HepG2 (cell line): ENCODE data around the gene HOXA10. TPM values are rescaled to one million over a fixed set of nuclear protein-coding genes. Genes with fewer than 3 reads are reported as not detected.

Source experiments
- ATAC-seq: fragments of 200-7000 bp; cut with Tn5 transposase; 3 replicates; pipeline ENCODE4 v1.9.1; 2020; ENCODE audit warnings: mild to moderate bottlenecking, moderate library complexity
- BruUV-seq: library from RNA; stranded (reverse); fragments of 400-500 nt; replicated peaks from 2 replicates; lab custom pipeline; 2021; lab: Mats Ljungman, UMichigan
- CTCF ChIA-PET: fragments of 300-600 bp; formaldehyde crosslinking; extraction: SDS; loops from one replicate; lab custom pipeline; 2021; ENCODE audit warnings: low total read pairs, inconsistent platforms, low intra/inter-chr PET ratio; lab: Yijun Ruan, JAX
- POLR2A ChIA-PET: fragments of 350-600 bp; sonication (Branson Sonifier 250); formaldehyde crosslinking; loops from one replicate; lab custom pipeline; 2020; ENCODE audit warnings: antibody characterized with exemption, inconsistent platforms; lab: Yijun Ruan, JAX
- DNase-seq: peaks from one replicate; pipeline ENCODE4 v3.0.0-alpha.2; 2015; ENCODE audit warnings: low spot score
- FAIRE-seq: peaks from 3 replicates; lab custom pipeline; 2011; peaks lifted over from hg19 to GRCh38; lab: Jason Lieb, UNC
- H2AFZ ChIP-seq: one replicate; pipeline ENCODE4 v1.6.1; 2011; ENCODE audit warnings: low read length, inconsistent platforms
- H3K27ac ChIP-seq: fragments of 300-600 bp; 3 replicates; pipeline ENCODE4 v1.8.0; 2011; ENCODE audit warnings: mixed run types, mild to moderate bottlenecking, mixed read lengths, low read length, inconsistent platforms; ENCODE audit not compliant: insufficient read depth; ENCODE audit errors: extremely low read length
- H3K27me3 ChIP-seq, 2 experiments: fragments of 200-600 bp in 1 of 2; 2 replicates in 1 of 2; 3 replicates in 1 of 2; pipeline versions ENCODE4 v1.6.0 to v1.8.0; 2011; ENCODE audit warnings: low read length in 2 of 2, mild to moderate bottlenecking in 2 of 2, moderate library complexity in 2 of 2, inconsistent platforms in 1 of 2; ENCODE audit not compliant: insufficient read depth in 2 of 2, control insufficient read depth in 1 of 2
- H3K36me3 ChIP-seq, 2 experiments: fragments of 200-600 bp in 1 of 2; replicated peaks in 1 of 2; 2 replicates in 1 of 2; 3 replicates in 1 of 2; pipeline versions ENCODE4 v1.5.1 to v1.8.0; 2011; ENCODE audit warnings: low read length in 2 of 2, inconsistent platforms in 1 of 2; ENCODE audit not compliant: insufficient read depth in 2 of 2, control insufficient read depth in 1 of 2
- H3K4me1 ChIP-seq: 2 replicates; pipeline ENCODE4 v1.5.1; 2012; ENCODE audit warnings: low read length, inconsistent platforms; ENCODE audit not compliant: insufficient read depth
- H3K4me2 ChIP-seq: 2 replicates; pipeline ENCODE4 v1.6.0; 2011; ENCODE audit warnings: low read depth, low read length, inconsistent platforms
- H3K4me3 ChIP-seq, 3 experiments: fragments of 200-600 bp in 1 of 3; sonication (generic), shearing (Covaris generic) in 1 of 3; replicated peaks in 1 of 3; 2 replicates each; pipeline ENCODE4 v1.5.1; 2011 to 2016; ENCODE audit warnings: low read length in 3 of 3, inconsistent platforms in 2 of 3, low read depth in 2 of 3, mild to moderate bottlenecking in 2 of 3, control low read depth in 1 of 3, mixed read lengths in 1 of 3; ENCODE audit not compliant: insufficient read depth in 1 of 3
- H3K79me2 ChIP-seq: one replicate; pipeline ENCODE4 v1.6.1; 2011; ENCODE audit warnings: low read length, inconsistent platforms; ENCODE audit not compliant: insufficient read depth
- H3K9ac ChIP-seq: 2 replicates; pipeline ENCODE4 v1.6.0; 2011; ENCODE audit warnings: mild to moderate bottlenecking, low read depth, low read length, inconsistent platforms; ENCODE audit not compliant: insufficient read depth
- H3K9me3 ChIP-seq: 2 replicates; pipeline ENCODE4 v1.5.1; 2012; ENCODE audit warnings: mild to moderate bottlenecking, low read length
- H4K20me1 ChIP-seq: 2 replicates; pipeline ENCODE4 v1.6.0; 2011; ENCODE audit warnings: inconsistent platforms, mild to moderate bottlenecking, low read length, moderate library complexity; ENCODE audit not compliant: insufficient read depth
- BCL6 ChIP-seq: IDR thresholded peaks from 2 replicates; pipeline ENCODE4 v1.6.1; 2016; ENCODE audit warnings: missing genetic modification reagents, missing compliant biosample characterization
- EZH2 ChIP-seq: conservative IDR thresholded peaks from 2 replicates; pipeline ENCODE4 v1.6.1; 2012; ENCODE audit warnings: mild to moderate bottlenecking, low read depth, low read length, moderate library complexity
- HNRNPL ChIP-seq: fragments of 200-400 bp; formaldehyde crosslinking; IDR thresholded peaks from 2 replicates; pipeline ENCODE4 v1.6.1; 2017; ENCODE audit warnings: mild to moderate bottlenecking, low read depth, low read length
- MED13 ChIP-seq: sonication (generic); formaldehyde crosslinking; IDR thresholded peaks from 2 replicates; pipeline ENCODE4 v1.5.0; 2020; ENCODE audit warnings: missing genetic modification reagents
- MTF2 ChIP-seq: sonication (generic); formaldehyde crosslinking; IDR thresholded peaks from 2 replicates; pipeline ENCODE4 v1.5.0; 2020; ENCODE audit warnings: missing genetic modification reagents, borderline replicate concordance
- NRL ChIP-seq: sonication (generic); formaldehyde crosslinking; IDR thresholded peaks from 2 replicates; pipeline ENCODE4 v1.5.0; 2020; ENCODE audit warnings: missing genetic modification reagents, mild to moderate bottlenecking, moderate library complexity, borderline replicate concordance
- RNF2 ChIP-seq: fragments of 450-650 bp; conservative IDR thresholded peaks from 2 replicates; pipeline ENCODE4 v1.6.1; 2016; ENCODE audit warnings: low read depth
- YEATS2 ChIP-seq: sonication (generic); formaldehyde crosslinking; IDR thresholded peaks from 2 replicates; pipeline ENCODE4 v1.4.0; 2020; ENCODE audit warnings: missing genetic modification reagents, borderline replicate concordance
- ZBTB43 ChIP-seq: sonication (generic); formaldehyde crosslinking; conservative IDR thresholded peaks from 2 replicates; pipeline ENCODE4 v1.4.0; 2020; ENCODE audit warnings: missing genetic modification reagents
- ZNF598 ChIP-seq: sonication (generic); formaldehyde crosslinking; IDR thresholded peaks from 2 replicates; pipeline ENCODE4 v1.5.1; 2020; ENCODE audit warnings: mild to moderate bottlenecking, missing genetic modification reagents, borderline replicate concordance
- ZNF616 ChIP-seq: sonication (generic); formaldehyde crosslinking; IDR thresholded peaks from 2 replicates; pipeline ENCODE4 v1.5.0; 2020; ENCODE audit warnings: low read depth, mild to moderate bottlenecking, missing genetic modification reagents
- ZNF777 ChIP-seq: sonication (generic); formaldehyde crosslinking; IDR thresholded peaks from 2 replicates; pipeline ENCODE4 v1.4.0; 2020; ENCODE audit warnings: missing genetic modification reagents
- ZNF800 ChIP-seq: sonication (generic); formaldehyde crosslinking; IDR thresholded peaks from 2 replicates; pipeline ENCODE4 v1.4.0; 2020; ENCODE audit warnings: missing genetic modification reagents
- ZSCAN25 ChIP-seq: sonication (generic); formaldehyde crosslinking; IDR thresholded peaks from 2 replicates; pipeline ENCODE4 v1.8.0; 2022; ENCODE audit warnings: mild to moderate bottlenecking, missing genetic modification reagents
- WGBS: methylation state at CpG from one replicate; pipeline ENCODE4 v1.1.6; 2017; ENCODE audit warnings: low lambda C conversion rate; 5-methylcytosine and 5-hydroxymethylcytosine counted together
- in situ Hi-C: cut with HindIII; loops from 2 replicates; pipeline ENCODE4 v1.10.0; 2017; ENCODE audit warnings: low pct_unique_long_range_greater_than_20kb; ENCODE audit not compliant: extremely low pct_ligation_motif_present
- intact Hi-C: fragments of 100-400 bp; cut with micrococcal nuclease; formaldehyde crosslinking; loops from one replicate; pipeline ENCODE4 v1.10.0; 2022; ENCODE audit not compliant: unreplicated experiment
- polyA plus RNA-seq, 8 experiments: library from polyadenylated mRNA; depleted of rRNA in 3 of 8; stranded (reverse) in 7 of 8; unstranded in 1 of 8; fragments of >200 nt; fragmentation: Illumina TruSeq in 4 of 8; extraction: Trizol in 4 of 8; gene quantifications; 2 replicates each; pipeline versions ENCODE4 v1.2.1 to v1.2.3, GENCODE V29; 2011 to 2016; ENCODE audit warnings: low read depth in 4 of 8, missing spikeins in 1 of 8, mixed read lengths in 1 of 8; ENCODE audit not compliant: insufficient read depth in 1 of 8
- total RNA-seq, 5 experiments: library from RNA; depleted of rRNA; stranded (reverse); fragments of >200 nt; fragmentation: Illumina TruSeq; extraction: Trizol; gene quantifications; 2 replicates each; pipeline ENCODE4 v1.2.3, GENCODE V29; 2016; ENCODE audit warnings: low read depth in 1 of 5
- TF ChIP-seq, protein P1 (sequence below): sonication (generic); formaldehyde crosslinking; IDR thresholded peaks from 2 replicates; pipeline ENCODE4 v1.5.1; 2020; ENCODE audit warnings: mild to moderate bottlenecking, missing genetic modification reagents, moderate library complexity

Gene HOXA10
- total and polyA plus RNA-seq, 2 of the 13 experiments (the other 11 are each of a cell fraction or from before 2014, with no cell fraction given): not detected

DNA sequence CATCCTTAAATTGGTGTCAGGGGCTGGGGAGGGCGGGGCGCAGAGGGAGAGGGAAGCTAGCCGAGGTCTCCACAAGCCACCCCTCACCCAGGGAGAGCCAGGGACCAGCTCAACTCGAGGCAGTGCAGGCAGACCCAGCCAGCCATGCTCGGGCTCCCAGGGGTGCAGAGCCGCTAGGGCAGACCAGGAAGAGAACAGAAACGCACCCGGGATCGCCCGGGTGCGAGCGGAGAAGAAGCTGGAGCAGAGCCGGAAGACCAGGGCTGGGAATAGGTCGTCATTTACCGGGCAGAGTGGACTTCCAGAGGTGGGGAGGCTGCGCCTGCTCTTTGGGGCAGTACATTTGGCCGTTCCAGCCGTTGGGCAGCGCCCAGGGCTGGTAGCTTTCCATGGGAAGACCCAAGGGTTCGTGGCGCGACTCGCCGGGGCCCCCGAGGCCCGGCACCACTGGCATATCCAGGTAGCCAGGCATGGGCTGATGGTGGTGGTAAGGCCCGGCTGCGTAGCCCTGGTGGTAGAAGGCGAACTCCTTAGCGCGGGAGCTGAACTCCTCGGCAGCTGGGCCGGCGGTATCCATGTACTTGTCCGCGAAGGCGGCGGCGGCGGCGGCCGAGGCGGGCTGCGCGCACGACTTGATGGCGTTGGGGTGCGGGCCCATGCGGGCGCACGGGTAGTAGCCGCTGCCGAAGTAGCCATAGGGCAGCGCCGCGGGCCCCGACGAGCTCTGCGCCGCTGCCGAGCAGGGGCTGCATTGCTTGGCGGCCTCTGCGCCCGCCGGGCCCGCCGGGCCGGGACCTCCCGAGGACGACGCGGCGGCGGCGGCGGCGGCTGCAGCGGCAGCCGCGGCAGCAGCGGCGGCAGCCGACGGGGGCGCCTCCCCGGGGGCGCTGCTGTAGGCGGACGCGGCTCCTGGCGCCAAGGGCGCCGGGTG is 25.0 kb upstream of the HOXA10 start:
- in situ Hi-C loops (no loop called here), intact Hi-C loops (loop anchor here (5.0 to 10.0 kb wide), 2 partner anchors 406 to 573 kb away; no protein-coding TSS in a partner anchor)
- ATAC-seq: peak; percentile 30
- peaks cover 3% of the 10 kb centered on the region; the same call in 1 of the 2 replicates for H4K20me1 ChIP-seq
- no peak for FAIRE-seq
- TF ChIP-seq EZH2: peak; percentile 92
- TF ChIP-seq ZNF777: peak; percentile 92
- no peak for TF ChIP-seq YEATS2 (CRISPR knock-in tag)
- 0 out of 2 replicates have a peak, but pooled peaks have one; percentile 41 for TF ChIP-seq NRL (CRISPR knock-in tag)
- no peak for TF ChIP-seq ZNF616 (CRISPR knock-in tag)
- 0 out of 2 replicates have a peak, but pooled peaks have one; percentile 38 for TF ChIP-seq RNF2
- TF ChIP-seq BCL6 (CRISPR knock-in tag): 0 out of 2 replicates have a peak, but pooled peaks have one; percentile 13
- TF ChIP-seq, protein P1, sequence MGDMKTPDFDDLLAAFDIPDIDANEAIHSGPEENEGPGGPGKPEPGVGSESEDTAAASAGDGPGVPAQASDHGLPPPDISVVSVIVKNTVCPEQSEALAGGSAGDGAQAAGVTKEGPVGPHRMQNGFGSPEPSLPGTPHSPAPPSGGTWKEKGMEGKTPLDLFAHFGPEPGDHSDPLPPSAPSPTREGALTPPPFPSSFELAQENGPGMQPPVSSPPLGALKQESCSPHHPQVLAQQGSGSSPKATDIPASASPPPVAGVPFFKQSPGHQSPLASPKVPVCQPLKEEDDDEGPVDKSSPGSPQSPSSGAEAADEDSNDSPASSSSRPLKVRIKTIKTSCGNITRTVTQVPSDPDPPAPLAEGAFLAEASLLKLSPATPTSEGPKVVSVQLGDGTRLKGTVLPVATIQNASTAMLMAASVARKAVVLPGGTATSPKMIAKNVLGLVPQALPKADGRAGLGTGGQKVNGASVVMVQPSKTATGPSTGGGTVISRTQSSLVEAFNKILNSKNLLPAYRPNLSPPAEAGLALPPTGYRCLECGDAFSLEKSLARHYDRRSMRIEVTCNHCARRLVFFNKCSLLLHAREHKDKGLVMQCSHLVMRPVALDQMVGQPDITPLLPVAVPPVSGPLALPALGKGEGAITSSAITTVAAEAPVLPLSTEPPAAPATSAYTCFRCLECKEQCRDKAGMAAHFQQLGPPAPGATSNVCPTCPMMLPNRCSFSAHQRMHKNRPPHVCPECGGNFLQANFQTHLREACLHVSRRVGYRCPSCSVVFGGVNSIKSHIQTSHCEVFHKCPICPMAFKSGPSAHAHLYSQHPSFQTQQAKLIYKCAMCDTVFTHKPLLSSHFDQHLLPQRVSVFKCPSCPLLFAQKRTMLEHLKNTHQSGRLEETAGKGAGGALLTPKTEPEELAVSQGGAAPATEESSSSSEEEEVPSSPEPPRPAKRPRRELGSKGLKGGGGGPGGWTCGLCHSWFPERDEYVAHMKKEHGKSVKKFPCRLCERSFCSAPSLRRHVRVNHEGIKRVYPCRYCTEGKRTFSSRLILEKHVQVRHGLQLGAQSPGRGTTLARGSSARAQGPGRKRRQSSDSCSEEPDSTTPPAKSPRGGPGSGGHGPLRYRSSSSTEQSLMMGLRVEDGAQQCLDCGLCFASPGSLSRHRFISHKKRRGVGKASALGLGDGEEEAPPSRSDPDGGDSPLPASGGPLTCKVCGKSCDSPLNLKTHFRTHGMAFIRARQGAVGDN (CRISPR knock-in tag): peak; percentile 29; the same call in 1 of the 2 replicates
- 0 out of 2 replicates have a peak, but pooled peaks have one; percentile 29 for TF ChIP-seq ZNF598
- TF ChIP-seq HNRNPL: 0 out of 2 replicates have a peak, but pooled peaks have one; percentile 20
- 0 out of 2 replicates have a peak, but pooled peaks have one; percentile 23 for TF ChIP-seq MED13 (CRISPR knock-in tag)
- peak; percentile 73; the same call in 1 of the 2 replicates for TF ChIP-seq MTF2 (CRISPR knock-in tag)
- TF ChIP-seq ZBTB43: no peak
- no peak for TF ChIP-seq ZSCAN25 (CRISPR knock-in tag)
- peak; percentile 88 for TF ChIP-seq ZNF800 (CRISPR knock-in tag)
- TF ChIP-seq, all 625 proteins: peak for 11
- peak overlapping the region; percentile 46 to 69 (median 49); a peak in 4 of 6 replicates for H3K4me3 ChIP-seq
- peaks cover 13 to 66% of the 10 kb centered on the region in 2 experiments for H3K27me3 ChIP-seq
- H3K4me2 ChIP-seq: peak overlapping the region; percentile 80
- no peak overlapping the region for H3K9ac ChIP-seq
- peaks cover 35% of the 10 kb centered on the region for H3K4me1 ChIP-seq
- H3K79me2 ChIP-seq: no peaks in the 10 kb centered on the region
- POLR2A ChIA-PET: no interaction called here
- no peak overlapping the region for H3K27ac ChIP-seq
- H3K36me3 ChIP-seq: no peaks in the 10 kb centered on the region
- 12% methylated on average over 10 of the region's 93 CpGs for WGBS
- H3K9me3 ChIP-seq: no peaks in the 10 kb centered on the region
- CTCF ChIA-PET: no interaction called here
- DNase-seq: no peak
- no TSS peak for BruUV-seq
- no peak overlapping the region for H2AFZ ChIP-seq
